Measurements from ENCODE around the gene MAN1A1.

MAN1A1 gene

DNA sequence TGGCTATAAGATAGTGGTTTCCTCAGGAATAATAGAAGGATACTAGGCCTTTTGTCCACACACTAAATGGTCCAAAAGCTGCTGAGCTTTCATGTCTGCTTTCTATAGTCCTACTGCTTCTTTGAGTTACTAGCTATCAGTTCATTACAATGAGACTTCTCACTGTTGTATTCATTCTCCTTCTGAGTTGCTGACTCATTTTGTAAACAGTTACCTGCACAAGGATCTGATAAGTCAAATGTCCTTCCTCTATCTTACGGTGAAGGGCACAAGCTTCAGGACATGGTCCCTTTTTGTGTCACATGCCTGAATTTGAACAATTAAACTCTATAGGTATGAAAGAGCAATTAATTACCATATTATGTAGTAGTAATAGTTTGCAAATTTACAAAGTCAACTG lies 90.5 kb downstream of the MAN1A1 start:
- no peaks in the 10 kb centered on the region for H3K4me1 ChIP-seq (ENCODE audit: control insufficient read depth, low read depth, low read length)
- H3K36me3 ChIP-seq (ENCODE audit: control insufficient read depth, low read depth, low read length) = no peaks in the 10 kb centered on the region
- H3K27me3 ChIP-seq (ENCODE audit: control insufficient read depth, insufficient read depth, low read length) = no peaks in the 10 kb centered on the region
- no peak overlapping the region for H3K4me3 ChIP-seq (ENCODE audit: low read length)
- no peaks in the 10 kb centered on the region for H3K9me3 ChIP-seq (ENCODE audit: control insufficient read depth, low read depth, low read length)
- no peak overlapping the region for H3K9ac ChIP-seq (ENCODE audit: low read length)
- H3K27ac ChIP-seq (ENCODE audit: low read length) = no peak overlapping the region

DNA sequence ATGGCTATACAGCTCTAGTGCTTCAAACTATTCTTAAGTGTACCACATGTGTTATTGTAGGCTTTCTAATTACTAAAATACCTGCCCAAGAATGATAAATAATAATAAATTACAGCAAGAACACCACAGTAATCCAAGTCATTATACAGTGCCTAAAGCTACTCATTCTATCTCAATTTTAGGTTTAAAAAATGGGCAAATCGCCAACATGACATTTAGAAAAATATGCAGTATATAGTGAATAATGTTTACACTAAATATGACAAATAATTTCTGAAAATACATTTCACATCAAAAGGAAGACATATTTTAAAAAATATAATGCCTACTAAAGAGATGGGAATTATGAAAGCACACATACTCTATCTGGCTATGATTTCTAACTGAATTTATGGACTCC lies 91.8 kb downstream of the MAN1A1 start:
- Histone ChIP-seq H3K9me3 (ENCODE audit: control insufficient read depth, low read depth, low read length) (no peaks in the 10 kb centered on the region), H3K4me3 (ENCODE audit: low read length) (no peak overlapping the region), H3K9ac (ENCODE audit: low read length) (no peak overlapping the region), H3K4me1 (ENCODE audit: control insufficient read depth, low read depth, low read length) (no peaks in the 10 kb centered on the region), H3K36me3 (ENCODE audit: control insufficient read depth, low read depth, low read length) (no peaks in the 10 kb centered on the region), H3K27me3 (ENCODE audit: control insufficient read depth, insufficient read depth, low read length) (no peaks in the 10 kb centered on the region), H3K27ac (ENCODE audit: low read length) (no peak overlapping the region)

DNA sequence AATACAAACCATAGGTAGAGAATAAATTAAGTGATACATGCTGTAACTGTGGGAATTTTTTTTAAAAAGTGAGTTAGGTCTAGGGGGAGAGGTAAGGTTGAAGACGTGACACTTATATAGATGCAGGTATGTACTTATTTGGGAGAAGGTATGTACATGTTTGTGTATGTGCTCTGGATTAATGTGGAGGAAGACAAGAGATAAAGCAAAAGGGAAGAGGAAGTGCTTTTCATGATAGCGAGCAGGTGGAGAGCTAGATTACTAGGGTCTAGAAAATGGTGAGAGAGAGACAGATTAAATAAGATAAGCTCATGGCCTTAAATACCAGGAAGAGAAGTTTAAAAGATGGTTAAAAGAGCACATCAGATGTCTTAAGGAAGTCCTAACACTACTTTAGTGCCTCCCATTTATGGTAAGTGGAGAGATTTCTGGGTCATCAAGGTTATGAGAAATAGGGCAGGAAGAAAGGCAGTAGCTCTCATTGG lies 92.5 kb downstream of the MAN1A1 start:
- Histone ChIP-seq H3K9me3 (ENCODE audit: control insufficient read depth, low read depth, low read length) (no peaks in the 10 kb centered on the region), H3K9ac (ENCODE audit: low read length) (no peak overlapping the region), H3K27ac (ENCODE audit: low read length) (no peak overlapping the region), H3K4me3 (ENCODE audit: low read length) (no peak overlapping the region), H3K27me3 (ENCODE audit: control insufficient read depth, insufficient read depth, low read length) (no peaks in the 10 kb centered on the region), H3K4me1 (ENCODE audit: control insufficient read depth, low read depth, low read length) (no peaks in the 10 kb centered on the region), H3K36me3 (ENCODE audit: control insufficient read depth, low read depth, low read length) (no peaks in the 10 kb centered on the region)

DNA sequence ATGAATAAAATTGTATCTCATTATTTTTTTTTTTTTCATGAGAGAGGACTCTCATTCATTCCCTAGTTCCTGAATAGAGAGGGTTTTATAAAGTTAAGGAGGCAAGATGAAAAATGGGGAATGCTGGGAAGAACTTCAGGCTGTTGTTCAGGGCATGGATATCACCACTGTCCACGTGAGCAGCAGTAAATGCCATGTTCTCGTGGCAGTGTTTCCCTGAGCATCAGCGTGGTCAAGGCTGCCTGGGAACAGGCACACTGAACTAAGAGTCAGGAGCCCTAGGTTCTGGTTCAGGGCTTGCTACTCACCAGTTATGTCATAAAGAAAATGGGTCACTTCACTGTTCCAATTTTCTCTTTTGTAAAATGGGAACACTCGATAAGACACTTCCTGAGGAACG lies 93.2 kb downstream of the MAN1A1 start:
- H3K4me1 ChIP-seq (ENCODE audit: control insufficient read depth, low read depth, low read length) = no peaks in the 10 kb centered on the region
- H3K4me3 ChIP-seq (ENCODE audit: low read length) = no peak overlapping the region
- no peak overlapping the region for H3K9ac ChIP-seq (ENCODE audit: low read length)
- H3K27me3 ChIP-seq (ENCODE audit: control insufficient read depth, insufficient read depth, low read length) = no peaks in the 10 kb centered on the region
- no peaks in the 10 kb centered on the region for H3K9me3 ChIP-seq (ENCODE audit: control insufficient read depth, low read depth, low read length)
- H3K36me3 ChIP-seq (ENCODE audit: control insufficient read depth, low read depth, low read length) = no peaks in the 10 kb centered on the region
- no peak overlapping the region for H3K27ac ChIP-seq (ENCODE audit: low read length)

DNA sequence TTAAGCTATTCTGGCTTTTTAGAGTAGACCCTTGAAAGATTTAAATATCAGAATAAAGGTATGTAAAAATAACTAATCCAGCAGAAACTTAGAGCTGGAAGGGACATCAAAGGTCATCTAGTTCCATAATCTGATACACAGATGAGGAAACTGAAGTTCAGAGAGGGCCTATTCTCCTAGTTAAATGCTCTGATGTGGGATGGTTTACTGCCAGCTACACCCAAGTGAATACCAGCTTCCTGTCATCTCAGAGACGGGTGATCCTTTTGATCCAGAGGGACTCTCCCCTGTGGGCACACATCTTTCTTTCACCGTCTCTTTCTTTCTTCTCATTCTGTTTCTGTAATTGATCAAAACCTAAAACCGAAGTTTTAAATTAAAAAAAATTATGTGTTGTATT lies 94.1 kb downstream of the MAN1A1 start:
- Histone ChIP-seq H3K36me3 (ENCODE audit: control insufficient read depth, low read depth, low read length) (no peaks in the 10 kb centered on the region), H3K9me3 (ENCODE audit: control insufficient read depth, low read depth, low read length) (no peaks in the 10 kb centered on the region), H3K27me3 (ENCODE audit: control insufficient read depth, insufficient read depth, low read length) (no peaks in the 10 kb centered on the region), H3K27ac (ENCODE audit: low read length) (no peak overlapping the region), H3K4me1 (ENCODE audit: control insufficient read depth, low read depth, low read length) (no peaks in the 10 kb centered on the region), H3K4me3 (ENCODE audit: low read length) (no peak overlapping the region), H3K9ac (ENCODE audit: low read length) (no peak overlapping the region)

DNA sequence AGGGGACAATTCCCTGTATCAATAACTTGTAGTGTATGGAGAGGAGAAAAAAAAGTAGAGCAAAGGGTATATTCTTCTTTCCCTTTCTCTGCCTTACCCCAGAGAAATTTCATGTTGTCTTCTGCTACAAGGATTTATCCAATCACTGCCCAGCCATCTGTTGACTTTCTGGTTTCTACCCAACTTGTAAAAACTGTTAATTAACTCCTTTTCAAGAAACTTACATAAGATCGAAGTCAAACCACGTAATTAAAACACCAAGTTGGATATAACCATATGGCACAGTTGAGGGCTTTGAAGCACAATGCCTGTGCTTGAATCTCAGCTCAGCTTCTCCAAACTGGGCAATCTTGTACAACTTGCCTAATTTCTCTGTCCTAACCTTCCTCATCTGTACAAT lies 99.5 kb downstream of the MAN1A1 start:
- H3K4me1 ChIP-seq (ENCODE audit: control insufficient read depth, low read depth, low read length) = no peaks in the 10 kb centered on the region
- no peak overlapping the region for H3K27ac ChIP-seq (ENCODE audit: low read length)
- H3K36me3 ChIP-seq (ENCODE audit: control insufficient read depth, low read depth, low read length) = no peaks in the 10 kb centered on the region
- no peak overlapping the region for H3K4me3 ChIP-seq (ENCODE audit: low read length)
- no peaks in the 10 kb centered on the region for H3K9me3 ChIP-seq (ENCODE audit: control insufficient read depth, low read depth, low read length)
- no peak overlapping the region for H3K9ac ChIP-seq (ENCODE audit: low read length)
- H3K27me3 ChIP-seq (ENCODE audit: control insufficient read depth, insufficient read depth, low read length) = no peaks in the 10 kb centered on the region

DNA sequence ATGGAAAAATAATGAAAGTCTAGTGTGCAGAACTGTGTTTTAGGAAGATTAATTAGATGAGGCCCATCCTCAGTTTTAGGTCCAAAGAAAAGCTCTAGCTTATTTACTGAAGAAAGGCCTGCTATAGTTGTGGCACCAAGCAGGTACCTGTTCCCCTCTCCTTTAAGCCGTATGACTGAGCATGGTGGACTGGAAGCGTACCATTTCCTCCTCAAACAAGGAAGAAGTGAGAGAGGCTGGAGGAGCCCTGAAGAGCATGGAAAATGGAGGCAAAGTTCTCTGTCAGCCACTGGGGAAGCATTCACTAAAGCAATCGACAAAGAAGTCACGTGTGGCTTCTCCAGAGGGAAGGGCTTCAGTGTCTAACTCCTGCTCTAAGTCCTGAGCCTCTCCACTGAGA lies 100.2 kb downstream of the MAN1A1 start:
- H3K9ac ChIP-seq (ENCODE audit: low read length) = no peak overlapping the region
- no peak overlapping the region for H3K4me3 ChIP-seq (ENCODE audit: low read length)
- H3K27me3 ChIP-seq (ENCODE audit: control insufficient read depth, insufficient read depth, low read length) = no peaks in the 10 kb centered on the region
- no peaks in the 10 kb centered on the region for H3K36me3 ChIP-seq (ENCODE audit: control insufficient read depth, low read depth, low read length)
- no peaks in the 10 kb centered on the region for H3K9me3 ChIP-seq (ENCODE audit: control insufficient read depth, low read depth, low read length)
- no peak overlapping the region for H3K27ac ChIP-seq (ENCODE audit: low read length)
- H3K4me1 ChIP-seq (ENCODE audit: control insufficient read depth, low read depth, low read length) = no peaks in the 10 kb centered on the region

DNA sequence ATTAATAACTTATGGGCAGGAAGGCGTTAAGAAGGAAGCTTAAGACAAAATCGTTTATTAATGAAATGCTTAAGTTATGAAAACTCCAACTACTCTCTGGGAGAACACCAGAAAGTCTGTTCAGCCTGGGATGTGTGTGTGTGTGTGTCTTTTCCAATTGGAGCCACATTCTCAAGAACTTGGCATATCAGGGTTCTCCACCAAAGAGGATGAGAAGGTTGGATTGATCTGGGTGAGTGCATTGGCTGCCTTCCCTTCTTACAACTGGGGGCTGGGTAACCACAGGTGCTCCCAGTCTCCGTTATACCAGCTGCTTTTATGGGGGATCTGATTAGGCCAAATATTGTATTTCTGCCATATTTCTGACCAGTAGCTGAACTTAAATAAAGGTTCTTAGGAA lies 102.1 kb downstream of the MAN1A1 start:
- no peaks in the 10 kb centered on the region for H3K27me3 ChIP-seq (ENCODE audit: control insufficient read depth, insufficient read depth, low read length)
- H3K4me1 ChIP-seq (ENCODE audit: control insufficient read depth, low read depth, low read length) = no peaks in the 10 kb centered on the region
- no peaks in the 10 kb centered on the region for H3K36me3 ChIP-seq (ENCODE audit: control insufficient read depth, low read depth, low read length)
- H3K4me3 ChIP-seq (ENCODE audit: low read length) = no peak overlapping the region
- H3K27ac ChIP-seq (ENCODE audit: low read length) = no peak overlapping the region
- H3K9ac ChIP-seq (ENCODE audit: low read length) = no peak overlapping the region
- H3K9me3 ChIP-seq (ENCODE audit: control insufficient read depth, low read depth, low read length) = no peaks in the 10 kb centered on the region

DNA sequence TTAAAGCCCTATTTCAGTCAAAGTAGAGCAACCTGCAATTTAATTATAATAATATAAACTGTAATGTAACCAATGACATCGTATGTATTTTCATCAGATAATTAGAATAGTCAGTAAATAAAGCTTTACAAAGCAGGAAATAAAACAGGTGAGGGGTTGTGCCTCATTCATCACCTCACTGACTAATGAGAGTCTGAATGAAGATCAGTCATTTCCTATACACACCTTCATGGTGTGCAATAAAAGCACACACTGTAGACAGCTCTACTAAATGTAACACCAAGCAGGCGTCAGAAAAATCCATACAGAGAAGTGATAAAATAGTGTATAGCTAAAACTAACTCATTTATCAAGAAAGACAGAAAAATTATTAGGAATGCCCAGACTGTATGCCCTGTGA lies 105.9 kb downstream of the MAN1A1 start:
- Histone ChIP-seq H3K4me1 (ENCODE audit: control insufficient read depth, low read depth, low read length) (peaks cover 12% of the 10 kb centered on the region), H3K36me3 (ENCODE audit: control insufficient read depth, low read depth, low read length) (no peaks in the 10 kb centered on the region), H3K9me3 (ENCODE audit: control insufficient read depth, low read depth, low read length) (no peaks in the 10 kb centered on the region)

DNA sequence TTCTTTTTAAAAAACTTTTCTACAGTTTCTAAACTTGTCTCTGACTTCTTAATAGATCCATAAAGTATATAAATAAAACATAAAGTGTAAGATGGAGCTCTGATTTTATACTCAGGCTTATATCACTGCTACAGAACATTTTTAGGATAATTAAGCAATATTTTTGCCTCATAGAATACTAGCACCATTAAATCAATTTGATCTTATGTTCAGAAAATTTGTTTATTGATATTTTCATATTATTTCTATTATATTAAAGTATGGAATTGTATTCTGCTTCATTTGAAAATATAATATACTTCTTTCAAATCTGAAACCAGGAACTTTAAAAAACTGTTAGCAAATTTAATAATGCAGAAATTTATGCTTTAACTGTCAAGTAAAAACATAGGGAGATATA lies 106.5 kb downstream of the MAN1A1 start:
- Histone ChIP-seq H3K27me3 (ENCODE audit: control insufficient read depth, insufficient read depth, low read length) (no peaks in the 10 kb centered on the region), H3K9ac (ENCODE audit: low read length) (no peak overlapping the region), H3K4me1 (ENCODE audit: control insufficient read depth, low read depth, low read length) (peaks cover 12% of the 10 kb centered on the region), H3K9me3 (ENCODE audit: control insufficient read depth, low read depth, low read length) (no peaks in the 10 kb centered on the region), H3K4me3 (ENCODE audit: low read length) (no peak overlapping the region), H3K27ac (ENCODE audit: low read length) (no peak overlapping the region), H3K36me3 (ENCODE audit: control insufficient read depth, low read depth, low read length) (no peaks in the 10 kb centered on the region)

More for the DNA sequence above, 105.9 kb downstream of the MAN1A1 start:
- H3K9ac ChIP-seq (ENCODE audit: low read length) = no peak overlapping the region
- H3K4me3 ChIP-seq (ENCODE audit: low read length) = no peak overlapping the region
- no peak overlapping the region for H3K27ac ChIP-seq (ENCODE audit: low read length)
- H3K27me3 ChIP-seq (ENCODE audit: control insufficient read depth, insufficient read depth, low read length) = no peaks in the 10 kb centered on the region

DNA sequence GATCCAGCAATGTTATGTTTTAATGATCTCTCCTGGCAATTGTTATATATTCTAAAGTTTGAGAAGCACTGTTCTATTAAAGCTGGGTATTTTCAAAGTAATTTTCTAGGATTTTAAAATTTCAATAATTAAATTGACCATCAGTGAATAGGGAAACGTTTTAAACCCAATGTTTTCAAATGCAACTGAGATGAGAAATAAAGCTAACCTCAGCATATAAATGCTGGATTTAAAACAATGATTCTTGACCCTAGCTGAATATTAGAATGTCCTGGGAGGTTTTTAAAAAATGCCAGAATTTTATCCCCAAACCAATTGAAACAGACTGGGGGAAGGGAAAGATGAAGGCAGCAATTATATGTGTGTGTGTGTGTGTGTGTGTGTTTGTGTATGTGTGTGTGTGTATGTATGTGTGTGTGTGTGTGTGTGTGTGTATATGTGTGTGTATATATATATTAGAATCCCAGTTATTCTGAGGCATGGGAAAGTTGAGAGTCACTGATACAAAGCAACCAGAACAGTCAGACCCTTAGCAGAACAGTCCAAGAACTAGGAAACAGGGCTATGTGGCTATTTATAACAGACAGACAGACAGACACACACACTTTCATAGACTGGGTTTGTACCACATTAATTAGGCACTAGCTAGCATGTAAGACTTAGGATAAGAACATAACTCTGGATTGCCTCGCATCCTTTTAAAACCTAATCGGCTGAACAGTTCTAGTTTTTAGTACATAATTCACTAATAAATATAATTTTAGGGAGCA lies 107.8 kb downstream of the MAN1A1 start:
- no peaks in the 10 kb centered on the region for H3K27me3 ChIP-seq (ENCODE audit: control insufficient read depth, insufficient read depth, low read length)
- no peaks in the 10 kb centered on the region for H3K9me3 ChIP-seq (ENCODE audit: control insufficient read depth, low read depth, low read length)
- H3K36me3 ChIP-seq (ENCODE audit: control insufficient read depth, low read depth, low read length) = no peaks in the 10 kb centered on the region
- peaks cover 12% of the 10 kb centered on the region for H3K4me1 ChIP-seq (ENCODE audit: control insufficient read depth, low read depth, low read length)
- H3K4me3 ChIP-seq (ENCODE audit: low read length) = no peak overlapping the region
- H3K27ac ChIP-seq (ENCODE audit: low read length) = no peak overlapping the region
- no peak overlapping the region for H3K9ac ChIP-seq (ENCODE audit: low read length)

DNA sequence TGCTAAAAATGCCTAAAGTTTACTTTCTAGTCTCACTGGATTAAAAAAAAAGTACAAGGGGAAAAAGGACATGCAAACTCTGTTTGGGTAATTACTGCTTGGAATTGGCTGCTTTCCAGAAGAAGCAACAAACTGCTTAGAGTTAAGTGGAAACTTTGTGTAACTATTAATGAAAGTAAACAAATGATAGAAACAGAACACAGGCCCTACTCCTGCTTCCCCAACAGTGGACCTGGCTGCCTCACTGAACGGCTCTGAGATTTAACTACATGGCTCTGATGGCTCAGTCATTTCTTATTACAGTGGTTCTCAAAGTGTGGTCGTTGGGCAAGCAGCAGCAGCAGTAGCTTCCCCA lies 108.5 kb downstream of the MAN1A1 start:
- no peaks in the 10 kb centered on the region for H3K36me3 ChIP-seq (ENCODE audit: control insufficient read depth, low read depth, low read length)
- no peak overlapping the region for H3K4me3 ChIP-seq (ENCODE audit: low read length)
- H3K27ac ChIP-seq (ENCODE audit: low read length) = no peak overlapping the region
- H3K4me1 ChIP-seq (ENCODE audit: control insufficient read depth, low read depth, low read length) = peaks cover 12% of the 10 kb centered on the region
- H3K9ac ChIP-seq (ENCODE audit: low read length) = no peak overlapping the region
- no peaks in the 10 kb centered on the region for H3K27me3 ChIP-seq (ENCODE audit: control insufficient read depth, insufficient read depth, low read length)
- H3K9me3 ChIP-seq (ENCODE audit: control insufficient read depth, low read depth, low read length) = no peaks in the 10 kb centered on the region
